ENCODE data around the gene XIRP2. TPM values are rescaled to one million over a fixed set of nuclear protein-coding genes. Genes with fewer than 3 reads are reported as not detected.

Gene XIRP2
- total RNA-seq, 4 donors from 2014 or later, result 0.13 TPM; not detected in 3

GRCh38 chr2:166957686-166958085, 69.4 kb downstream of the XIRP2 start:
- DNase-seq, result no peak
- Histone ChIP-seq H3K9me3 (no peaks in the 10 kb centered on the region), H3K4me3 (replicated peaks in 1 of 3) (no peak overlapping the region), H3K36me3 (no peaks in the 10 kb centered on the region), H3K27me3 (no peaks in the 10 kb centered on the region), H3K4me1 (no peaks in the 10 kb centered on the region), H3K27ac (no peak overlapping the region)
- WGBS, 2 donors, result 61 to 74% methylated on average over 3 of the region's 3 CpGs
- no peak for TF ChIP-seq CTCF (IDR thresholded peaks at IDR 0.05)
- TF ChIP-seq POLR2A (IDR thresholded peaks at IDR 0.05), result no peak
- intact Hi-C loops (cut with DNase I), result no loop called here

- H3K36me3 ChIP-seq, result no peaks in the 10 kb centered on the region
- TF ChIP-seq CTCF (IDR thresholded peaks at IDR 0.05) (no peak), POLR2A (IDR thresholded peaks at IDR 0.05) (no peak)
- intact Hi-C loops (cut with DNase I), result no loop called here
- no peaks in the 10 kb centered on the region for H3K27me3 ChIP-seq
- H3K9me3 ChIP-seq, result no peaks in the 10 kb centered on the region
- H3K27ac ChIP-seq, result no peak overlapping the region
- DNase-seq, result no peak
- no peaks in the 10 kb centered on the region for H3K4me1 ChIP-seq
- H3K4me3 ChIP-seq (replicated peaks in 1 of 3), result no peak overlapping the region
- WGBS, 2 donors, result 66 to 67% methylated on average over 4 of the region's 4 CpGs
Observed at GRCh38 chr2:166958986-166959481, 70.8 kb downstream of the XIRP2 start.

- TF ChIP-seq POLR2A (IDR thresholded peaks at IDR 0.05) (no peak), CTCF (IDR thresholded peaks at IDR 0.05) (no peak)
- Histone ChIP-seq H3K4me1 (no peaks in the 10 kb centered on the region), H3K9me3 (no peaks in the 10 kb centered on the region), H3K36me3 (no peaks in the 10 kb centered on the region), H3K4me3 (replicated peaks in 1 of 3) (no peak overlapping the region), H3K27ac (no peak overlapping the region), H3K27me3 (no peaks in the 10 kb centered on the region)
- intact Hi-C loops (cut with DNase I), result no loop called here
- no peak for DNase-seq
- 19 to 27% methylated on average over 1 of the region's 1 CpG for WGBS, 2 donors
Observed at GRCh38 chr2:166959556-166959955, 71.3 kb downstream of the XIRP2 start.

DNA sequence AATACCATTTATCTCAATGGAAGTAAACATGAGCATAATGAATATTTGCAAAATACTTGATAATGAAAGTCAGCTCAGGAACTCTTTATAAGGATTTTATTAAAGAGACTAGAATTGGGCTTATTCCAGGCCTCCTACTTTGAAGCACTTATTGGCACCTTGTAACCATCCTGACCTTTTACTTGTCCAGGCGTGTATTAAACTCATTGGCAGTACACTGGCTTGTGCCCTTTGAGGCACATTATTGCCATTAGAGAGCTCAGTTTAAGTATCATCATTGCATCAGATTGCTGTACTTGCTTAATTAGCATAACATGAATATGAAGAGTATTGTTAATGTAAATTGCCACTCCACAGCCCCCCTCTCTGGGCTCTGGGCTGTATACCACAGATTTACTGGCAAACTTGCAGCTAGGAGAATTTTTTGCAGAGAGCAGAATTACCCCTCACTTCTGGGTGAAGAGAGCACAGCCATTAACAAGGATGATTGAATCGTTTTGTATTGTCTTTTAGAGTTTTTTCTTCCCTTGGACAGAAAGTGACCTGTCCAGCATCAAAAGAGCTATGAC, 72.5 kb downstream of the XIRP2 start:
- no peaks in the 10 kb centered on the region for H3K36me3 ChIP-seq
- H3K4me3 ChIP-seq (replicated peaks in 1 of 3), result no peak overlapping the region
- 54 to 60% methylated on average over 2 of the region's 2 CpGs for WGBS, 2 donors
- intact Hi-C loops (cut with DNase I), result no loop called here
- no peaks in the 10 kb centered on the region for H3K9me3 ChIP-seq
- TF ChIP-seq CTCF (IDR thresholded peaks at IDR 0.05), result no peak
- no peak for TF ChIP-seq POLR2A (IDR thresholded peaks at IDR 0.05)
- no peaks in the 10 kb centered on the region for H3K4me1 ChIP-seq
- H3K27ac ChIP-seq, result no peak overlapping the region
- H3K27me3 ChIP-seq, result no peaks in the 10 kb centered on the region
- no peak for DNase-seq

DNA sequence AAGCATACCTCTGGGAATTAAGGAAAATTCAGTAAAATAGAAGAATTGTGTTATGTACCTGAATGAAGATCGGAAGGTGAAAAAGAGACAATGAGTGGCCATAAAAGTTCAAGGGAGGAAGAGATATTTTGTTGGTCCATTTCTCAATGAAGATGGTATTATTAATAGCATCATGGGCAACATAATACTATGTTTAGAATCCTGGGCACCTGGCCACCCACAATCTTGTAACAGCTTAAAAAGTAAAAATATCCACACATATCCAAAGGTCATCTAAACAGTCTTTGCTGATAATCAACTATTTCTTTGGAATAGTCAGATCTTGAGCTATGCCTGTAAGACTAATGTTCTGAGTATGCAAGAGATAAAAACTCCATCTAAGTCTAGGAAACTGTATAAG, 73.7 kb downstream of the XIRP2 start:
- no peak overlapping the region for H3K27ac ChIP-seq
- intact Hi-C loops (cut with DNase I), result no loop called here
- H3K27me3 ChIP-seq, result no peaks in the 10 kb centered on the region
- no peak for DNase-seq
- TF ChIP-seq POLR2A (IDR thresholded peaks at IDR 0.05) (no peak), CTCF (IDR thresholded peaks at IDR 0.05) (no peak)
- no peaks in the 10 kb centered on the region for H3K9me3 ChIP-seq
- no peaks in the 10 kb centered on the region for H3K36me3 ChIP-seq
- H3K4me1 ChIP-seq, result no peaks in the 10 kb centered on the region
- WGBS, 2 donors, result 89 to 97% methylated on average over 1 of the region's 1 CpG
- no peak overlapping the region for H3K4me3 ChIP-seq (replicated peaks in 1 of 3)
